Bronchial epithelial cell (primary cell): Measurements from ENCODE around the gene ADAMTSL3. TPM values are rescaled to one million over a fixed set of nuclear protein-coding genes. Genes with fewer than 3 reads are reported as not detected.

Experiments used
- DNase-seq: peaks from one replicate; pipeline ENCODE4 v3.0.0-alpha.2; 2010; ENCODE audit warnings: low read depth
- FAIRE-seq: peaks from 2 replicates; lab custom pipeline; 2011; peaks lifted over from hg19 to GRCh38; lab: Jason Lieb, UNC
- H3K27me3 ChIP-seq: 2 replicates; pipeline ENCODE4 v1.5.1; 2011; ENCODE audit warnings: low read length; ENCODE audit not compliant: control insufficient read depth, insufficient read depth
- H3K36me3 ChIP-seq: 2 replicates; pipeline ENCODE4 v1.5.1; 2011; ENCODE audit warnings: low read length; ENCODE audit not compliant: control insufficient read depth, insufficient read depth
- H3K4me3 ChIP-seq: 2 replicates; pipeline ENCODE4 v1.5.1; 2011; ENCODE audit warnings: mild to moderate bottlenecking, low read depth, low read length, control low read depth
- CTCF ChIP-seq: IDR thresholded peaks from 2 replicates; pipeline ENCODE4 v1.5.1; 2011; ENCODE audit warnings: mild to moderate bottlenecking, moderate library complexity, low read length, control low read depth, inconsistent platforms; ENCODE audit not compliant: insufficient read depth, severe bottlenecking
- total RNA-seq: library from RNA; depleted of rRNA; stranded (reverse); fragments of >200 nt; gene quantifications from 2 replicates; pipeline ENCODE4 v1.2.1, GENCODE V29; 2014

Gene ADAMTSL3
- total RNA-seq, 1 donor from 2014 or later, result 0.79 TPM

- FAIRE-seq, result peak; percentile 96
- no peak for TF ChIP-seq CTCF
- DNase-seq, result peak; percentile 98
- no peaks in the 10 kb centered on the region for H3K27me3 ChIP-seq
- no peak overlapping the region for H3K4me3 ChIP-seq
- H3K36me3 ChIP-seq, result no peaks in the 10 kb centered on the region
Measured at GRCh38 chr15:83854321-83854720, 200.4 kb downstream of the ADAMTSL3 start.

- DNase-seq, result no peak
- no peak overlapping the region for H3K4me3 ChIP-seq
- TF ChIP-seq CTCF, result no peak
- no peak for FAIRE-seq
- no peaks in the 10 kb centered on the region for H3K36me3 ChIP-seq
- H3K27me3 ChIP-seq, result no peaks in the 10 kb centered on the region
Measured at GRCh38 chr15:83854950-83855707, 201.2 kb downstream of the ADAMTSL3 start.

- H3K36me3 ChIP-seq, result no peaks in the 10 kb centered on the region
- TF ChIP-seq CTCF, result no peak
- DNase-seq, result peak; percentile 70
- FAIRE-seq, result no peak
- H3K4me3 ChIP-seq, result no peak overlapping the region
- H3K27me3 ChIP-seq, result no peaks in the 10 kb centered on the region
Measured at GRCh38 chr15:83855956-83856355, 202.0 kb downstream of the ADAMTSL3 start.

GRCh38 chr15:83858820-83859505, 205.0 kb downstream of the ADAMTSL3 start:
- FAIRE-seq (no peak), DNase-seq (peak; percentile 60)
- H3K4me3 ChIP-seq, result no peak overlapping the region
- H3K36me3 ChIP-seq, result no peaks in the 10 kb centered on the region
- TF ChIP-seq CTCF, result no peak
- no peaks in the 10 kb centered on the region for H3K27me3 ChIP-seq

- FAIRE-seq, result no peak
- H3K4me3 ChIP-seq, result no peak overlapping the region
- no peaks in the 10 kb centered on the region for H3K36me3 ChIP-seq
- DNase-seq, result no peak
- H3K27me3 ChIP-seq, result no peaks in the 10 kb centered on the region
- no peak for TF ChIP-seq CTCF
Measured at GRCh38 chr15:83866692-83867091, 212.8 kb downstream of the ADAMTSL3 start.
